Measurements from ENCODE around the gene ANKRD53. TPM values are rescaled to one million over a fixed set of nuclear protein-coding genes. Genes with fewer than 3 reads are reported as not detected.

Gene ANKRD53
- total and polyA plus RNA-seq, 2 donors (not counting 3 experiments of a cell fraction or from before 2014, with no cell fraction given): 1.3 to 1.4 TPM

DNA sequence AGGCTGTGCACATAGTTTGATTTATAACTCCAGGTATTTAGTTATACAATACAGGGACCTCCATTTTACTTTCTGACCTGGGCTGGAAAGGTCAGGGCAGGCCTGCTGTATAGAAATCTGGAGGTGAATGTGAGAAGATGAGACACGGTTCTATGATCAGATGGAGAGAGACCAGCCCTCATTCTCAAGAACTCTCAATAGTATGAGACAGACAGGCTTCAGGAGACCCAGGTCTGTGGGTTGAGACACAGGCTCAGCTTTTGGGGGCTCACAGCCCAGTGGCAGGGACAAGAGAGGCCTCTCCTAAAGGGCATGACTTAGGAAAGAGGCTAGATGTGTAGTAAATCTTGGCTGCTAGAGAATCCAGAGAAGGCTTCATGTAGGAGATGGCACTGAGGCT, 43.4 kb upstream of the ANKRD53 start:
- no peak for DNase-seq (ENCODE audit: low read depth, low spot score)
- Histone ChIP-seq H3K4me2 (ENCODE audit: insufficient read depth, low read length) (no peak overlapping the region), H3K36me3 (ENCODE audit: control insufficient read depth in 2 of 2, extremely low read depth in 1 of 2, insufficient read depth in 2 of 2, low read length in 2 of 2) (no peaks in the 10 kb centered on the region), H4K20me1 (replicated peaks; ENCODE audit: control insufficient read depth, extremely low read depth, insufficient read depth, low read length) (no peaks in the 10 kb centered on the region), H3K79me2 (ENCODE audit: control insufficient read depth, insufficient read depth, low read length) (no peaks in the 10 kb centered on the region), H3K27ac (ENCODE audit: insufficient read depth, low read depth, low read length) (no peak overlapping the region), H3K9ac (replicated peaks; ENCODE audit: extremely low read depth, insufficient read depth, low read length) (no peak overlapping the region), H2AFZ (ENCODE audit: low read depth, low read length) (no peak overlapping the region), H3K27me3 (ENCODE audit: control insufficient read depth in 2 of 2, insufficient read depth in 2 of 2, low read length in 2 of 2) (peaks cover 0 to 11% of the 10 kb centered on the region in 2 experiments), H3K4me3 (replicated peaks in 1 of 3; ENCODE audit: insufficient read depth in 1 of 3, low read depth in 1 of 3, low read length in 3 of 3) (no peak overlapping the region), H3K4me1 (ENCODE audit: control insufficient read depth, extremely low read depth, insufficient read depth, low read length) (no peaks in the 10 kb centered on the region), H3K9me3 (replicated peaks; ENCODE audit: control insufficient read depth, insufficient read depth, low read length) (no peaks in the 10 kb centered on the region), H3K9me1 (replicated peaks; ENCODE audit: control insufficient read depth, extremely low read depth, insufficient read depth, low read length) (no peaks in the 10 kb centered on the region)
- FAIRE-seq: no peak
- intact Hi-C loops (cut with micrococcal nuclease) (no loop called here), dilution Hi-C loops (cut with MboI; ENCODE audit: extremely low pct_ligation_motif_present, low sequenced_read_pairs) (no loop called here)
- TF ChIP-seq CTCF (IDR thresholded peaks at IDR 0.05; ENCODE audit: extremely low read depth in 1 of 2, insufficient read depth in 1 of 2, low read depth in 1 of 2, low read length in 2 of 2) (no peak), FOS (IDR thresholded peaks at IDR 0.05; ENCODE audit: borderline replicate concordance, insufficient read depth, low read length) (no peak), MAX (IDR thresholded peaks at IDR 0.05; ENCODE audit: insufficient read depth, insufficient read length) (no peak), EZH2 (IDR thresholded peaks at IDR 0.05; ENCODE audit: borderline replicate concordance, low read depth, low read length, severe bottlenecking) (no peak), JUN (IDR thresholded peaks at IDR 0.05; ENCODE audit: borderline replicate concordance, insufficient read depth, insufficient read length, low read depth) (no peak), POLR2A (IDR thresholded peaks at IDR 0.05; ENCODE audit: low read depth, low read length) (no peak), MYC (IDR thresholded peaks at IDR 0.05; ENCODE audit: low read depth, low read length) (no peak), POLR2AphosphoS5 (IDR thresholded peaks at IDR 0.05; ENCODE audit: insufficient read depth, low read depth, low read length) (no peak), GATA2 (IDR thresholded peaks at IDR 0.05; ENCODE audit: insufficient read depth, insufficient read length, low read depth, low read length) (no peak)
- no TSS peak for BruUV-seq (replicated peaks)
- POLR2A ChIA-PET: no interaction called here
- CTCF ChIA-PET: interaction anchor here (1.0 kb wide), 1 partner anchor 13 kb away, joined by 3 read pairs; no protein-coding TSS in a partner anchor

Measured in endothelial cell of umbilical vein (primary cell).